ENCODE results near the gene GALNT15. TPM values are rescaled to one million over a fixed set of nuclear protein-coding genes. Genes with fewer than 3 reads are reported as not detected.

Gene GALNT15
- total and polyA plus RNA-seq, 11 donors: 0.96 to 81.1 (median 5.5) TPM

GRCh38 chr3:16229681-16230080 lies 55.2 kb downstream of the GALNT15 start:
- Histone ChIP-seq H3K27me3 (no peaks in the 10 kb centered on the region), H3K9me3 (no peaks in the 10 kb centered on the region), H3K36me3 (no peaks in the 10 kb centered on the region), H3K27ac (no peak overlapping the region), H3K4me3 (no peak overlapping the region), H3K4me1 (peaks cover 0 to 8% (median 0%) of the 10 kb centered on the region in 12 donors)
- no peak for DNase-seq
- TF ChIP-seq, protein P1, sequence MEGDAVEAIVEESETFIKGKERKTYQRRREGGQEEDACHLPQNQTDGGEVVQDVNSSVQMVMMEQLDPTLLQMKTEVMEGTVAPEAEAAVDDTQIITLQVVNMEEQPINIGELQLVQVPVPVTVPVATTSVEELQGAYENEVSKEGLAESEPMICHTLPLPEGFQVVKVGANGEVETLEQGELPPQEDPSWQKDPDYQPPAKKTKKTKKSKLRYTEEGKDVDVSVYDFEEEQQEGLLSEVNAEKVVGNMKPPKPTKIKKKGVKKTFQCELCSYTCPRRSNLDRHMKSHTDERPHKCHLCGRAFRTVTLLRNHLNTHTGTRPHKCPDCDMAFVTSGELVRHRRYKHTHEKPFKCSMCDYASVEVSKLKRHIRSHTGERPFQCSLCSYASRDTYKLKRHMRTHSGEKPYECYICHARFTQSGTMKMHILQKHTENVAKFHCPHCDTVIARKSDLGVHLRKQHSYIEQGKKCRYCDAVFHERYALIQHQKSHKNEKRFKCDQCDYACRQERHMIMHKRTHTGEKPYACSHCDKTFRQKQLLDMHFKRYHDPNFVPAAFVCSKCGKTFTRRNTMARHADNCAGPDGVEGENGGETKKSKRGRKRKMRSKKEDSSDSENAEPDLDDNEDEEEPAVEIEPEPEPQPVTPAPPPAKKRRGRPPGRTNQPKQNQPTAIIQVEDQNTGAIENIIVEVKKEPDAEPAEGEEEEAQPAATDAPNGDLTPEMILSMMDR (IDR thresholded peaks at IDR 0.05): no peak
- TF ChIP-seq POLR2A (IDR thresholded peaks at IDR 0.05): no peak
- intact Hi-C loops (cut with DNase I): loop anchor here in 1 of 10 donors (5.0 kb wide), 1 partner anchor 37 kb away; no protein-coding TSS in a partner anchor
- no peak for ATAC-seq

GRCh38 chr3:16231983-16232382 lies 57.5 kb downstream of the GALNT15 start:
- DNase-seq (no peak), ATAC-seq (no peak)
- Histone ChIP-seq H3K4me3 (no peak overlapping the region), H3K4me1 (peaks cover 0 to 7% (median 3%) of the 10 kb centered on the region in 12 donors), H3K27ac (no peak overlapping the region), H3K9me3 (no peaks in the 10 kb centered on the region), H3K27me3 (no peaks in the 10 kb centered on the region), H3K36me3 (no peaks in the 10 kb centered on the region)
- WGBS, 4 donors: 93 to 98% (median 97%) methylated on average over 2 of the region's 2 CpGs
- TF ChIP-seq POLR2A (IDR thresholded peaks at IDR 0.05): no peak
- TF ChIP-seq, protein P1 (IDR thresholded peaks at IDR 0.05): no peak
- intact Hi-C loops (cut with DNase I): no loop called here

GRCh38 chr3:16233806-16234205 lies 59.3 kb downstream of the GALNT15 start:
- Histone ChIP-seq H3K4me1 (peaks cover 0 to 16% (median 8%) of the 10 kb centered on the region in 12 donors), H3K27ac (no peak overlapping the region), H3K27me3 (no peaks in the 10 kb centered on the region), H3K4me3 (no peak overlapping the region), H3K9me3 (no peaks in the 10 kb centered on the region), H3K36me3 (no peaks in the 10 kb centered on the region)
- 95 to 100% (median 97%) methylated on average over 1 of the region's 1 CpG for WGBS, 4 donors
- intact Hi-C loops (cut with DNase I): no loop called here
- no peak for DNase-seq
- ATAC-seq: no peak
- TF ChIP-seq, protein P1 (IDR thresholded peaks at IDR 0.05): no peak
- no peak for TF ChIP-seq POLR2A (IDR thresholded peaks at IDR 0.05)

DNA sequence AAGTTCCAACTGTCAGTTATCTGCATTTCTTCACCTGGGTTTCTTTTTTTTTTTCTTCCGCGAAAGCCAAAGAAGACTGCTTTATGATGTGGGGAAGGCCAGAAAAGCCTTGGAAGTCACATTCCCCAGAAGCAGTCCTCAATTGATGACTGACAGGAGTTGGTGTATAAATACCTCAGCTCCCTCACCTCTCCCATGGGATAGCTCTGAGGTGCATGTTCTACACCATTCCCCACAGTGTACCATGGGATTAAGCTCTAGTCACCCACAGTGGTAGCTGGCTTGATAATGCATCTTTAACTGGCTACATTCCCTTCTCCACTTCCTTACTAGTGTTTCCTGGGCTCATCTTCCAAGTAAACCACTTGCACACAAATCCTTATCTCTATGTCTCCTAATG lies 59.8 kb downstream of the GALNT15 start:
- no peaks in the 10 kb centered on the region for H3K27me3 ChIP-seq
- intact Hi-C loops (cut with DNase I): no loop called here
- H3K4me3 ChIP-seq: no peak overlapping the region
- 94 to 98% (median 96%) methylated on average over 2 of the region's 2 CpGs for WGBS, 4 donors
- H3K4me1 ChIP-seq: peaks cover 0 to 20% (median 11%) of the 10 kb centered on the region in 12 donors
- TF ChIP-seq, protein P1 (IDR thresholded peaks at IDR 0.05): no peak
- TF ChIP-seq POLR2A (IDR thresholded peaks at IDR 0.05): no peak
- DNase-seq (no peak), ATAC-seq (no peak)
- H3K27ac ChIP-seq: no peak overlapping the region
- H3K36me3 ChIP-seq: no peaks in the 10 kb centered on the region
- no peaks in the 10 kb centered on the region for H3K9me3 ChIP-seq

Measured in heart left ventricle (tissue), 16 donors.